Trophoblast cell (in vitro differentiated cells and primary cell): ENCODE results near the gene LPCAT1.

Experiments used
- DNase-seq, 2 donors: peaks; one replicate each; pipeline ENCODE4 v3.0.0-alpha.2; 2016
- H2AFZ ChIP-seq: 2 replicates; pipeline ENCODE4 v1.6.1; 2013; ENCODE audit warnings: low read length, moderate library complexity, mild to moderate bottlenecking; ENCODE audit not compliant: insufficient read depth, poor library complexity
- H2AK5ac ChIP-seq: 2 replicates; pipeline ENCODE4 v1.6.1; 2013; ENCODE audit warnings: mild to moderate bottlenecking, low read length
- H2BK120ac ChIP-seq: 2 replicates; pipeline ENCODE4 v1.6.1; 2013; ENCODE audit warnings: low read length, mild to moderate bottlenecking, moderate library complexity; ENCODE audit not compliant: insufficient read depth, poor library complexity
- H2BK12ac ChIP-seq: 2 replicates; pipeline ENCODE4 v1.6.1; 2013; ENCODE audit warnings: mild to moderate bottlenecking, low read length, moderate library complexity
- H2BK5ac ChIP-seq: 2 replicates; pipeline ENCODE4 v1.6.1; 2013; ENCODE audit warnings: low read length, low read depth, moderate library complexity, mild to moderate bottlenecking; ENCODE audit not compliant: poor library complexity
- H3K14ac ChIP-seq: 2 replicates; pipeline ENCODE4 v1.6.1; 2013; ENCODE audit warnings: mild to moderate bottlenecking, low read length
- H3K18ac ChIP-seq: 2 replicates; pipeline ENCODE4 v1.6.1; 2013; ENCODE audit warnings: mild to moderate bottlenecking, low read length
- H3K23ac ChIP-seq: 2 replicates; pipeline ENCODE4 v1.6.1; 2013; ENCODE audit warnings: low read length
- H3K27ac ChIP-seq: 2 replicates; pipeline ENCODE4 v1.5.1; 2013; ENCODE audit warnings: low read depth, mild to moderate bottlenecking, inconsistent platforms, low read length, moderate library complexity
- H3K27me3 ChIP-seq: 2 replicates; pipeline ENCODE4 v1.6.1; 2013; ENCODE audit warnings: inconsistent platforms, mild to moderate bottlenecking, low read length, moderate library complexity; ENCODE audit not compliant: insufficient read depth
- H3K36me3 ChIP-seq, 2 experiments: 1 replicate in 1 of 2; 2 replicates in 1 of 2; pipeline ENCODE4 v1.6.1; 2013; ENCODE audit warnings: low read length in 2 of 2, mild to moderate bottlenecking in 2 of 2, moderate library complexity in 1 of 2; ENCODE audit not compliant: insufficient read depth in 2 of 2, control insufficient read depth in 1 of 2
- H3K4ac ChIP-seq: 2 replicates; pipeline ENCODE4 v1.6.1; 2013; ENCODE audit warnings: low read depth, mild to moderate bottlenecking, low read length, moderate library complexity
- H3K4me1 ChIP-seq, 2 experiments: 1 replicate in 1 of 2; 2 replicates in 1 of 2; pipeline ENCODE4 v1.6.1; 2013; ENCODE audit warnings: low read length in 2 of 2, mild to moderate bottlenecking in 2 of 2, moderate library complexity in 1 of 2; ENCODE audit not compliant: insufficient read depth in 2 of 2, control insufficient read depth in 1 of 2
- H3K4me2 ChIP-seq: 2 replicates; pipeline ENCODE4 v1.6.1; 2013; ENCODE audit warnings: inconsistent platforms, mild to moderate bottlenecking, low read length, moderate library complexity
- H3K4me3 ChIP-seq: 2 replicates; pipeline ENCODE4 v1.5.1; 2013; ENCODE audit warnings: mild to moderate bottlenecking, low read depth, low read length, inconsistent platforms
- H3K79me1 ChIP-seq: one replicate; pipeline ENCODE4 v1.6.1; 2013; ENCODE audit warnings: low read length
- H3K79me2 ChIP-seq: 2 replicates; pipeline ENCODE4 v1.6.1; 2013; ENCODE audit warnings: low read length, mild to moderate bottlenecking; ENCODE audit not compliant: control insufficient read depth, insufficient read depth, poor library complexity
- H3K9ac ChIP-seq: 2 replicates; pipeline ENCODE4 v1.6.1; 2013; ENCODE audit warnings: mild to moderate bottlenecking, low read length
- H3K9me3 ChIP-seq: 2 replicates; pipeline ENCODE4 v1.6.1; 2013; ENCODE audit warnings: low read depth, mild to moderate bottlenecking, control low read depth, inconsistent platforms, low read length; ENCODE audit not compliant: insufficient read depth
- H4K12ac ChIP-seq: 2 replicates; pipeline ENCODE4 v1.6.1; 2013; ENCODE audit warnings: low read depth, mild to moderate bottlenecking, low read length, moderate library complexity
- H4K8ac ChIP-seq: 2 replicates; pipeline ENCODE4 v1.6.1; 2013; ENCODE audit warnings: low read depth, mild to moderate bottlenecking, low read length, moderate library complexity
- H4K91ac ChIP-seq: one replicate; pipeline ENCODE4 v1.6.1; 2013; ENCODE audit warnings: low read depth, mild to moderate bottlenecking, low read length, moderate library complexity
- WGBS: extraction: QIAGEN DNeasy Blood & Tissue Kit; methylation state at CpG from one replicate; pipeline ENCODE4 v1.1.7; 2013; ENCODE audit warnings: missing lambda C conversion rate; ENCODE audit not compliant: insufficient read length, insufficient coverage; ENCODE audit errors: extremely low coverage; 5-methylcytosine and 5-hydroxymethylcytosine counted together

Gene LPCAT1

GRCh38 chr5:1442222-1443145, 81.3 kb downstream of the LPCAT1 start:
- Histone ChIP-seq H3K79me1 (no peaks in the 10 kb centered on the region), H2AFZ (no peak overlapping the region), H3K27ac (no peak overlapping the region), H3K9me3 (peaks cover 22% of the 10 kb centered on the region), H3K9ac (no peak overlapping the region), H2BK120ac (no peak overlapping the region), H2BK5ac (no peak overlapping the region), H3K79me2 (no peaks in the 10 kb centered on the region), H2BK12ac (no peak overlapping the region), H2AK5ac (no peak overlapping the region), H4K8ac (no peak overlapping the region), H3K18ac (no peak overlapping the region), H3K23ac (no peak overlapping the region), H3K14ac (no peak overlapping the region), H3K36me3 (no peaks in the 10 kb centered on the region), H3K4ac (no peak overlapping the region), H3K4me3 (no peak overlapping the region), H3K4me2 (no peak overlapping the region), H3K4me1 (peaks cover 3 to 6% of the 10 kb centered on the region in 2 experiments), H4K12ac (no peak overlapping the region), H3K27me3 (peaks cover 46% of the 10 kb centered on the region), H4K91ac (no peak overlapping the region)
- no peak for DNase-seq
- no CpG with 5 or more reads among the region's 36 CpGs for whole genome bisulfite sequencing

DNA sequence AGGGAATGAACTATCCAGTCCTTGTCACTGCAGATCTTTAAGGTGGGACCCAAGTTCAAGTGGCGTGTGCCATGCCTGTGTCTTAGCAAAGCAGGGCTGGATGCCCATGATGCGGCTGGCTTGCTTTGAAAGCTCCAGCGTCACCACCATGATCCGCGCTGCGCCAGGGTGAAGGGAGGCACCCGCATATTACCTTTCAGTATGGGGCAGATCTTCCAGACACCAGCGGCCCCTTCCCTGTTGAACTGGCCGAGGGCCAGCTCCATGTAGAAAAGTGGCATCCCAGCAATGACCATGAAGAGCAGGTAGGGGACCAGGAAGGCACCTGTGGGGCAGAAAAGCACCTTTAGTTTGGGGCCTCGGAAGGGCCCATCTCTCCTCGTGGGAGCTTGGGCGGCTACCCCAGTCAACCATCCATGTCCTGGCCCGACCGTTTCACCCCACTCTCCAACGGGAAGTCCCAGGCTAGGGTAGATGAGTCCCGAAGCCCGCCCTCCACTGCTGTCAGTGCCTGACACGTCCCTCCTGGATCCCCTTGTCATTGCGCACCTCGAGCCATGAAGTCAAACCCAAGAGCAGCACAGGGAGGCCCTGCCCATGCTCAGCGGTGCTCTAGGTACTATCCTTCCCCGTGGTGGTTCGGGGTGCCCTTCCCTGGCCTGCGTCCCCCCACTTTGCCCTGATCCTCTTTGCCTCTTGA, 82.4 kb downstream of the LPCAT1 start:
- Histone ChIP-seq H3K27me3 (peaks cover 35% of the 10 kb centered on the region), H2BK120ac (no peak overlapping the region), H3K23ac (no peak overlapping the region), H3K4me2 (no peak overlapping the region), H4K91ac (no peak overlapping the region), H3K79me1 (no peaks in the 10 kb centered on the region), H3K18ac (no peak overlapping the region), H3K79me2 (no peaks in the 10 kb centered on the region), H3K27ac (no peak overlapping the region), H2BK5ac (no peak overlapping the region), H2BK12ac (no peak overlapping the region), H3K4me1 (peaks cover 3 to 6% of the 10 kb centered on the region in 2 experiments), H4K12ac (no peak overlapping the region), H4K8ac (no peak overlapping the region), H3K9ac (no peak overlapping the region), H2AFZ (no peak overlapping the region), H3K4me3 (no peak overlapping the region), H3K9me3 (peaks cover 21% of the 10 kb centered on the region), H3K14ac (no peak overlapping the region), H3K36me3 (no peaks in the 10 kb centered on the region), H2AK5ac (no peak overlapping the region), H3K4ac (no peak overlapping the region)
- WGBS = no CpG with 5 or more reads among the region's 24 CpGs
- DNase-seq = no peak

DNA sequence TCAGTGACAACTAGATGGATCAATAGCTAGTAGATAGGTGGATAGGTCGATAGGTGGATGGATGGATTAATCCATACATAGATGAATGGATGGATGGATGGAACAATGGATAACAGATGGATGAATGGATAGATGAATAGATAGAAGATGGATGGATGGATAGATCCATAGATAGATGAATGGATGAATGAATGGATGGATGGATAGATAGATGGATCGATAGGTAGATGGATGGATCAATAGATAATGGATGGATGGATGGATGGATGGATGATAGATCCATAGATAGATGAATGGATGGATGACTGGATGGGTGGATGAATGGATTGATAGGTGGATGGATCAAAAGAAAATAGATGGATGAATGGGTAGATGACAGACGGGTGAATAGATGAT, 83.7 kb downstream of the LPCAT1 start:
- no peak for DNase-seq
- H2AFZ ChIP-seq = no peak overlapping the region
- H3K4me2 ChIP-seq = no peak overlapping the region
- H3K27ac ChIP-seq = no peak overlapping the region
- peaks cover 22% of the 10 kb centered on the region for H3K9me3 ChIP-seq
- H3K79me1 ChIP-seq = no peaks in the 10 kb centered on the region
- no CpG with 5 or more reads among the region's 3 CpGs for WGBS
- H3K4me3 ChIP-seq = no peak overlapping the region
- H2BK5ac ChIP-seq = no peak overlapping the region
- H3K23ac ChIP-seq = no peak overlapping the region
- no peak overlapping the region for H3K9ac ChIP-seq
- H3K4me1 ChIP-seq = peaks cover 3% of the 10 kb centered on the region in 2 experiments
- H3K4ac ChIP-seq = no peak overlapping the region
- no peak overlapping the region for H4K8ac ChIP-seq
- H3K27me3 ChIP-seq = peaks cover 24% of the 10 kb centered on the region
- no peaks in the 10 kb centered on the region for H3K79me2 ChIP-seq
- H2BK120ac ChIP-seq = no peak overlapping the region
- no peak overlapping the region for H4K91ac ChIP-seq
- no peak overlapping the region for H2AK5ac ChIP-seq
- no peak overlapping the region for H4K12ac ChIP-seq
- H3K36me3 ChIP-seq = no peaks in the 10 kb centered on the region
- H3K18ac ChIP-seq = no peak overlapping the region
- H2BK12ac ChIP-seq = no peak overlapping the region
- no peak overlapping the region for H3K14ac ChIP-seq

DNA sequence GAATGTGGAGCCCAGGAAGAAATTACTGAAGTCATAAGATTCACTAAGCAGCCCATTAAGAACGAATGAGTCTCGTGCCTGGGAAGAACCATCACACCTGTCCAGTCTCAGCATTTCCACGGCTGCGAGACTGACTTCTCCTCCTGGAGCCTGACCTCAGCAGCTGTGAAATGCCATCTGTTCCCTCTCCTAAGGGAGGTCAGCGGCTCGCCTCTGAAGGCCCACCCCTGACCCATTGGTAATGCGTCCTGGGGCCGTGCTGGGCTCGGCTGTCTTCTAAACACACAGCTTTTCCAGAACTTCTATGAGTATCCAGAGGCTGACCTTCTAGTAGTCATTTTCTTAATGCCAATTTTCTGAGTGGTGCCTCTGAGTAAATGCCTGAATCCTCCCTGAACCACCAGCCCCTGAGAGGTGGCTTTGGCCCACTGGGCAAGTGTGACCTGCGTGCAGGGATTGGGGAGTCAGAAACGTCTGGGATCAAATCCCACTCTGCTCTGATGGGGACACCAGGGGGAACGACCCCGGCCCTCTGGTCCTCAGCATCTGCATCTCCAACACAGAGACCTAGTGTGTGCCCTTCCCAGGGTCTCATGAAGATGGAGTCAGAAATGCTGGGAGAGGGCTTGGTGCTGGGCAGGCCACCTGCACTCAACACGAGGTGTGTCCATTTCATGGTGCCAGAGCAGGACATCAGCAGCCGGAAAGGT, 84.2 kb downstream of the LPCAT1 start:
- no peak overlapping the region for H3K14ac ChIP-seq
- H3K27ac ChIP-seq = no peak overlapping the region
- no peaks in the 10 kb centered on the region for H3K79me2 ChIP-seq
- no peak overlapping the region for H3K23ac ChIP-seq
- H2AFZ ChIP-seq = no peak overlapping the region
- no peak overlapping the region for H2BK120ac ChIP-seq
- no CpG with 5 or more reads among the region's 15 CpGs for WGBS
- no peak overlapping the region for H2AK5ac ChIP-seq
- no peak overlapping the region for H3K4ac ChIP-seq
- H4K12ac ChIP-seq = no peak overlapping the region
- no peaks in the 10 kb centered on the region for H3K79me1 ChIP-seq
- no peaks in the 10 kb centered on the region for H3K4me1 ChIP-seq
- H3K18ac ChIP-seq = no peak overlapping the region
- peaks cover 20% of the 10 kb centered on the region for H3K9me3 ChIP-seq
- H3K36me3 ChIP-seq = no peaks in the 10 kb centered on the region
- H3K9ac ChIP-seq = no peak overlapping the region
- H3K4me3 ChIP-seq = no peak overlapping the region
- no peak overlapping the region for H4K91ac ChIP-seq
- DNase-seq = no peak
- H4K8ac ChIP-seq = no peak overlapping the region
- H2BK12ac ChIP-seq = no peak overlapping the region
- no peak overlapping the region for H3K4me2 ChIP-seq
- peaks cover 18% of the 10 kb centered on the region for H3K27me3 ChIP-seq
- H2BK5ac ChIP-seq = no peak overlapping the region
